HK-2 (cell line): ENCODE measurements around the gene MSANTD1.

ENCODE experiments used
- DNase-seq: peaks from one replicate; pipeline ENCODE4 v3.0.0-alpha.2; 2018; ENCODE audit not compliant: unreplicated experiment

Gene MSANTD1

GRCh38 chr4:3217266-3217665 is 31.7 kb upstream of the MSANTD1 start:
- no peak for DNase-seq

DNA sequence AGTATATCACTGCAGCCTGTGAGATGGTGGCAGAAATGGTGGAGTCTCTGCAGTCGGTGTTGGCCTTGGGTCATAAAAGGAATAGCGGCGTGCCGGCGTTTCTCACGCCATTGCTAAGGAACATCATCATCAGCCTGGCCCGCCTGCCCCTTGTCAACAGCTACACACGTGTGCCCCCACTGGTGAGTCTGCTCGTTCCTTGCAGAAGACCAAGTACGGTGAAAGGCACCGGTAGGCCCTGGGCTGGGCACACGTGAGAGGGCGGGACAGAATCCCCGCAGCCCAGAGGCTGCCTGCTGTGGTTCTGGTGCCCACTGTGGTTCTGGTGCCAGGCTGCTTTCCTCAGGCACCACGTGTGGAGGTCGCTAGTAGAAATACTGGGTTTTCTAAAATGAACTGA is 31.2 kb upstream of the MSANTD1 start:
- no peak for DNase-seq

DNA sequence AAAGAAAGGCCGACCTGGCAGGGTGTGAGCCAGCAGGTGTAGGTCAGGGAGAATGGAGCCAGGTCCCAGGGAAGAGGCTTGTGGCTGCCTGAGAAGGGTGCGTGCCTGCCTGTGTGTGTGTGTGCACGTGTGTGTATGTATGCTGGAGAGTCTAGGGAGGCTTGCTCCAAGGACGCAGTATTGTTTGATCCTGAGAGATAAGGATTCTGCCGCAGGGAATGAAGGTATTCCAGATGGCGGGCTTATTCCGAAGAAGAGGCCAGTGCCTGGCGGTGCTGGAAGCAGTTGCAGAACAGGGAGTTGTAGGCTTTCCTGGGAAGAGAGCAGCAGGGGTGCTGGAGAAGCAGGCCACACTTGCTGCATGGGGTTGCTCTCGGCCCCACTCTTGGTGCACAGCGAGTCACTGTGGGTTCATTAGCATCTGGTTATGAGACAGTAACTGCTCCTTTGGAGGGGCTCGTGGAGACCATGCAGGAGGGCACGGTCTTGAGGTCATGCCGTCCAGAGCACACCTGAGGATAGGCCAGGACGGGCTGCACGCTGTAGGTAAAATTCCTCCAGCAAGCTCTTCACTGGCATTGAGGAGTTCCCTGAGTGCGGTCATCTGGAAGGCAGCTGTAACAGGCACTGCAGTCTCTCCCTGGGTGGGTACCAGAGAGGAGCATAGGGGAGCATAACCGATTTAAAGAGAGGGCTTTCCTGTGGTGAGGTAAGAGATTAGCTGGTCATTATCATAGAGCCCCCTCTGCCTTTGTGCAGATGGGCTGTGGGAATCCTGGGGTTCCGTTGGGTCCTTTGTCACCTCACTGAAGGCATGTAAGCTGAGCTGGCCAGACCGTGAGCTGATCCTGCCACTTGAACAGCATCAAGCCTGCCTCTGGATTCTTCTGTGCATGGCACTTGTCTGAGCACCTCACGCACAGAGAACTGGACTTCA is 29.9 kb upstream of the MSANTD1 start:
- no peak for DNase-seq

DNA sequence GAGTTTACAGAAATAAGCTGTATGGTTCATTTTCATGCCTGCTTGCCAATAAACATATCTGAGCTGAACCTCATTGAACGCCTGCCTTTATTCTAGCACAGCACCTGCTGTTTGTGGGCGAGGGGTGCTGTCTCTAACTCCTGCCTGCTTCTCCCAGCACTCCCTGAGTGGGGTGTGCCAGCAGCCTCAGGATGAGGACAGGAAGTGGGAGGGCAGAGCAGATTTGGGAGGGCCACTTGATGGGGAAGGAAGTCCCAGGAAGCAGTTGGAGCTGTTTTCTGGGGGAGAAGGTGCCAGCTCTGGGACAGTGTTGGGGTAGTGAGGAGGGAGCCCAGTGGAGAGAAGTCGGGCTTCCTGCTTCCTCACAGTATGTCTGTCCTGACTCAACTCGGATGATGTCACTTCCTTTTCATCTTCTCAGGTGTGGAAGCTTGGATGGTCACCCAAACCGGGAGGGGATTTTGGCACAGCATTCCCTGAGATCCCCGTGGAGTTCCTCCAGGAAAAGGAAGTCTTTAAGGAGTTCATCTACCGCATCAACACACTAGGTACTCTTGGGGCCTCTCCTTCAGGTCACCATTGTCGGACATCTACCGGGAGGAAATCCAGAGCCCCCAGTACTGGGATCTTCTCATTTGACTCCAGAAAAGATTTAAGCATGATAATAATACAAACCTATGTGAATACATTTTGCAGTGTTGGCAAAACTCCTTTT is 29.0 kb upstream of the MSANTD1 start:
- DNase-seq = no peak

- DNase-seq = no peak
Measured at GRCh38 chr4:3220476-3221183, 28.3 kb upstream of the MSANTD1 start.

- DNase-seq = no peak
Measured at GRCh38 chr4:3221184-3221494, 27.8 kb upstream of the MSANTD1 start.

DNA sequence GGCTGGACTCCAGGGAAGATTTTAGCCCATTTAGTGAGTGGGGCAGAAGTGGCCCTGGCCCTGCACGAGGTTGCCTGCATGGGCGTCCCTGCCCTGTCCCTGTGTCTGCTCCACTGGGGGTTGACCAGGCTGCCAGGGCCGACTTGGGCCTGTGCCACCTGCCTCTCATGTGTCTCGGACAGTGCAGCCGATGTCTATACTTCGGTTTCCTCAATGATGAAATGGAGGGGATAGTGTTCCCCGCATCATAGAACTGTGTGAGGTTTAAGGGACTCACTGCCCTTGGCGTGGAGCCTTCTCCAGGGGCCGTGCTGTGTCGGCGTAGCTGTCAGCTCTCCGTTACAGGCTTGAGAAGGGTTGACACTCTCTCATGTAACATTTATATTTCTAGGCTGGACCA is 27.0 kb upstream of the MSANTD1 start:
- no peak for DNase-seq

- no peak for DNase-seq
Measured at GRCh38 chr4:3223346-3223745, 25.6 kb upstream of the MSANTD1 start.

DNA sequence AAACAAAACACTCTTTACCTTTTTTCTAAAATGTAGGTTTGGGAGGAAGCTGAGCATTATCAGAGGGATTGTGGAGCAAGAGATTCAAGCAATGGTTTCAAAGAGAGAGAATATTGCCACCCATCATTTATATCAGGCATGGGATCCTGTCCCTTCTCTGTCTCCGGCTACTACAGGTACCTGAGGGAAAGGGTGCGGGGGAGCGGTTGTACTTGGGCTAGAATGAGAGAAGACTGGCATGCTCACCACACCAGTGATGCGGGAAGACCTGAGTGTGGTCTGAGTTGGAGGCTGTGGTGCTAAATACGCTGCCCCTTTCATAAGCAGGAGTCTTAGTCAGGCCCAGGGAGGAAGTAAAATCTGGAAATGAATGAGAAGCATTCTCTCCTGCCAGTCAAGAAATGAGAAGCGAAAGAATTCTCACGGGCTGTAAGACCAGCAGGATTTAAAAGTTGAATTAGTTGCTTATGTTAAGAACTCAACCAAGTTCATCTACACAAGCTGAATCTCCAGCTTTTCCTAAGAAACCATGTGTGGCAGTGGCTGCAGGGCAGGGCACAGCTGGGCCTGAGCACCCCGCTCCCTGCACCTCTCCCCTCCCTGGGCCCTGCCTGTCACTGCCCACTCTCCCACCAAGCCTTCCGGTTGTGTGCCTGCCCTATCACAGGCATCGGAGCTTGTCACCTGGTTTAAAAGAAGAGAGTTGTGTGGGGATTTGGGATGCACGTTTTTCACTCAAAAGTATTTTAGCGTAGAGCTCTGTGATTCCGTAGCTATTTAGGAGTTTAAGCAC is 24.8 kb upstream of the MSANTD1 start:
- DNase-seq = no peak

- no peak for DNase-seq
Measured at GRCh38 chr4:3225071-3225850, 23.7 kb upstream of the MSANTD1 start.

GRCh38 chr4:3225936-3226335 is 23.0 kb upstream of the MSANTD1 start:
- DNase-seq = no peak

GRCh38 chr4:3226467-3226866 is 22.5 kb upstream of the MSANTD1 start:
- no peak for DNase-seq

- DNase-seq = no peak
Measured at GRCh38 chr4:3226944-3227343, 22.0 kb upstream of the MSANTD1 start.

- no peak for DNase-seq
Measured at GRCh38 chr4:3227878-3228675, 20.9 kb upstream of the MSANTD1 start.

DNA sequence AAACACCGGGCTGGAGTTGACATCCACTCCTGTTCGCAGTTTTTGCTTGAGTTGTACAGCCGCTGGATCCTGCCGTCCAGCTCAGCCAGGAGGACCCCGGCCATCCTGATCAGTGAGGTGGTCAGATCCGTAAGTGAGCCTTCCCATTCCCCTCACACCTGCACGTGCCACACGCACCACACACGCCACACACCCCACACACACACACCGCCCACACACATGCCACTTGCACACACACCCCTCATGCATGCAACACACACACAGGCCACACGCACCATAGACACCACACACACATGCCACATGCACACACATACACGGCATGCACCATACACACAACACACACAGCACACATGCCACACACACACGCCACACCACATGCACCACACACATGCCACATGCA is 20.1 kb upstream of the MSANTD1 start:
- DNase-seq = no peak

- no peak for DNase-seq
Measured at GRCh38 chr4:3229328-3229727, 19.6 kb upstream of the MSANTD1 start.

- no peak for DNase-seq
Measured at GRCh38 chr4:3229964-3230363, 19.0 kb upstream of the MSANTD1 start.

GRCh38 chr4:3231471-3231870 is 17.5 kb upstream of the MSANTD1 start:
- no peak for DNase-seq

- DNase-seq = no peak
Measured at GRCh38 chr4:3232001-3232400, 17.0 kb upstream of the MSANTD1 start.

DNA sequence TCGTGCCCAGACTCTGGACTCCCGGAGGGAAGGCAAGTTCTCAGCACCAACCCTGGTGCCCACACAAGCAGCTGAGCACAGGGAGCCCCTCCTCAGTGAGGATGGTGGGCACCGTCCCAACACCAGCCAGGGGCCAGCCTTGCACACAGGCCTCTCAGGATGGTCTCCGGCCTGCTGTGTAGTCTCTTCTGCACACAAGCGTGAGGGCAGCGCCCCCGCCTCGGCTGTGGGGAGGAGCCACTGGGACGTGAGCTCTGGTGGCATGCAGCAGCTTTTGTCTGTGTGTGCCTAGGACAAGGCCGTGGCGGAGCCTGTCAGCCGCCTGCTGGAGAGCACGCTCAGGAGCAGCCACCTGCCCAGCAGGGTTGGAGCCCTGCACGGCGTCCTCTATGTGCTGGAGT is 16.1 kb upstream of the MSANTD1 start:
- DNase-seq = no peak
